HTR-8/SVneo (cell line): Measurements from ENCODE around the gene CGB8.
A peak's percentile ranks its signal among the peaks of the same experiment; 100 is the strongest.

Experiments used
- DNase-seq: peaks from one replicate; pipeline ENCODE4 v3.0.0; 2011; ENCODE audit warnings: low spot score, mixed read lengths; ENCODE audit not compliant: insufficient read length
- FAIRE-seq: peaks from 2 replicates; lab custom pipeline; 2011; peaks lifted over from hg19 to GRCh38; lab: Jason Lieb, UNC

The CGB8 gene

GRCh38 chr19:49014123-49014869 is 34.6 kb downstream of the CGB8 start:
- no peak for FAIRE-seq
- DNase-seq, result no peak

GRCh38 chr19:49011194-49011593 is 37.7 kb downstream of the CGB8 start:
- FAIRE-seq (no peak), DNase-seq (no peak)

- FAIRE-seq, result no peak
- no peak for DNase-seq
Measured at GRCh38 chr19:49010453-49010852, 38.5 kb downstream of the CGB8 start.

GRCh38 chr19:49009828-49010227 is 39.1 kb downstream of the CGB8 start:
- FAIRE-seq, result no peak

GRCh38 chr19:49006905-49007304 is 42.0 kb downstream of the CGB8 start:
- DNase-seq, result no peak
- FAIRE-seq, result no peak

More at GRCh38 chr19:49009828-49010227, 39.1 kb downstream of the CGB8 start:
- DNase-seq, result no peak

- FAIRE-seq, result no peak
- no peak for DNase-seq
Measured at GRCh38 chr19:49004964-49005614, 43.8 kb downstream of the CGB8 start.

- FAIRE-seq (no peak), DNase-seq (no peak)
Measured at GRCh38 chr19:49004133-49004532, 44.8 kb downstream of the CGB8 start.

GRCh38 chr19:48999481-49000325 is 49.2 kb downstream of the CGB8 start:
- peak; percentile 55 for DNase-seq
- peak; percentile 42 for FAIRE-seq

GRCh38 chr19:48997972-48998371 is 50.9 kb downstream of the CGB8 start:
- peak; percentile 53 for DNase-seq
- no peak for FAIRE-seq
